ENCODE results near the gene MIEN1.
A peak's percentile ranks its signal among the peaks of the same experiment; 100 is the strongest.
"Not testable (repeated sequence)": the region's sequence is repeated elsewhere in the genome, so short reads cannot be mapped to it uniquely, and the experiment has no call there.

The MIEN1 gene

DNA sequence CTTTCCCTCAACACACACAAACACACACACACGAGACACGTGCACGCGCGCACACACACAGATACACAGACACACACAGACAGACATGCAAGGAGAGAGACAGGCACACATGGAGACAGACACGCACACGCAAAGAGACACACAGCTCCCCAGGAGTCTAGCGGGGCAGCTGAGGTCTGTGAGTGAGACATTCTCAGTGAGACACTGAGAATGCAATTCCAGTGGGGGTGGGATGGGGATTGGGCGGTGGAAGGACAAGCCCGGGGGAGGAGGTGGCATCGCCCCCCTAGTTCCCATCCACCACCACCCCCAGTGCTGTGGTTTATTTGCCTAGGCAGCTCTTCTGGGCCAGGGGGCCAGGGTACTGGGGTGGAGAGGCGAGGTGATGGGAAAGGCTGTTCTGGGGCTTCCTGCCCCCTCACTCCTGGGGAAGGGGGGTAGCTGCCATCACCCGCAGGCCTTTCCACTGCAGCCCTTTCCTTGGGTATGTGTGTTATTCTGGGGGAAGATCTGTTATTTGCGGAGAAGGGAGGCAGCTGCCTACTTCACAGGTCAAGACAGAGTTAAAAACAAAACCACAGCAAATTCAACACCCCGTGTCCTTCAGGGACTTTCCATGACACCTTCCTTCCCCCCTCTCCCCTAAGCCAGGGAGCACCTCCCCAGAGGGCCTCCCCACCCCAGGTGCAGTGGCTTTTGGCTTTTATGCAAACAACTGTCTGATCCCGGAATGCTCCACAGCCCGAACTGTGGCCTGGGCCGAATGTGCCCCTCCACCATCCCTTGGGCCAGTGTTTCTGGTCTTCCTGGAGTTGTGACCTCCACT is 25.4 kb upstream of the MIEN1 start:
- peak; percentile 85 for DNase-seq

GRCh38 chr17:39754958-39755553 is 24.7 kb upstream of the MIEN1 start:
- no peak for DNase-seq

- DNase-seq = peak; percentile 98
Measured at GRCh38 chr17:39754161-39754957, 24.0 kb upstream of the MIEN1 start.

DNA sequence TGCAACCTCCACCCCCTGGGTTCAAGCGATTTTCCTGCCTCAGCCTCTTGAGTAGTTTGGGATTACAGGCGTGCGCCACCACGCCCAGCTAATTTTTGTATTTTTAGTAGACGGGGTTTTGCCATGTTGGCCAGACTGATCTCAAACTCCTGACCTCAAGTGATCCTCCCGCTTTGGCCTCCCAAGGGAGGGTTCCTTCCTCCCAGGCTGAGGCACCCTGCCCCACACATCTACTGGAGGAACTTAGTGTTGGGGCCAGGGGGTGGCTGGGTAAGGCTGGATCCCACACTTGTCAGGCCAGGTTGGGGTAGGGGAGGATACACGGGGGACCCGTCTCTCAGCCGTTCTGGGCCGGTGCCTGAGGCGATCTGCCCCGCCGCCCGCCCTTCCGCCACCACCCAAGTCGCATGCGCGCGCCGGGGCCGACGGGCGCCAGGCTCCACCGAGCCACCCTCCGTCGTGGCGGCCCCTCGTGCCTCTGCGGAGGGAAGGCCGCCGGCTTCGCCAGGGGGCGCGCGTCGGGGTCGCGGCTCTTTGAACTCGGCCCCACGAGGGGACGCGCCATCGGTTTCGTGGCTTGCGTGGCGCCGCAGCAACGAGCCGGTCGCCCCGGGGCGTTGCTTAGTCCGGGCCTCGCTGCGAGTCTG is 23.3 kb upstream of the MIEN1 start:
- peak; percentile 73 for DNase-seq

DNA sequence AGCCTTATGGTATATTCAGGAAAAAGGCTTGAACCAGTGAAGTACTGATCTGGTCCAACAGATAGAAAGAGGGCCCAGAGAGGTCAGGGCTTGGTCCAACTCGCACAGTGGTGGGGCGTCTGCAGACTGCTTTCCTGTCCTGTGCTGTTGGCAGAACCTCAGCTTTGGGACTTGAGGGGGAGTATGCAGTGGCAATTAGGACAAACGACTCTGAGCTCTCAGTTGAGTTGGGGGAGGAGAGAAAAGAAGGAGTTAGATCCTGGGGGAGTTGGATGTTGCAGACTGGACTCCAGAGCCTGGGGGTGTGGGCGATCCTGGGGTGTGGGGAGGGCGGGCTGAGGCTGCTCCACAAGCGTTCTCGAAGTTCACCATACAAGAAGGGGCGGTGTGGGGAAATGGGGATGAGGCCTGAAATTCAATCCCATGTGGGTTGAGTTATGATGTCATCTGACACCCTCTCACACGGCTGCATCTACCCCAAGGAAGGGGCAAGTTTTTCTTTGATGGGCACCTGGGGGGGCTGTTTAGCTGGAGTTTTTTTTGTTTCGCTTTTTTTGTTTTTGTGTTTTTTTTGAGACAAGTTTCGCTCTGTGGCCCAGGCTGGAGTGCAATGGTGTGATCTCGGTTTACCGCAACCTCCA is 22.0 kb upstream of the MIEN1 start:
- DNase-seq = no peak

DNA sequence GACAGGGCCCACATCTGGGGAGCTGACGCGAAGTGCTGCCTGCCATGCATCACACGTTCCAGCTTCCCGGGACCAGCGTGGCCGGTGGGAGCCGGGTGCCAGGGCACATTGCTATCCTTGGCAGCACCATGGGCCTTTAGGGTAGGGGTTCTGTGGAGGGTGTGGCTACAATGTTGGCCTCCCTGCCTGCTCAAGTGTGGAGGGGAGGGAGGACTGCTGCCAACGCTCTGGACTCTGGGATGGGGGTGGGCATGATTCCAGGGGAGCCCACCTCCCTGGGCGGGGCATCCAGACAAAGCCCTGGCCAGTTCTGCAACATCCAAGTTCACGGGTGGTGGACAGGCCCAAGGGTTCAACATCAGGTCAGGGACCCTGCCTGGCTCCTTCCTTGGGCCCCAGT is 21.3 kb upstream of the MIEN1 start:
- no peak for DNase-seq

- DNase-seq = no peak
Measured at GRCh38 chr17:39751016-39751543, 20.7 kb upstream of the MIEN1 start.

DNA sequence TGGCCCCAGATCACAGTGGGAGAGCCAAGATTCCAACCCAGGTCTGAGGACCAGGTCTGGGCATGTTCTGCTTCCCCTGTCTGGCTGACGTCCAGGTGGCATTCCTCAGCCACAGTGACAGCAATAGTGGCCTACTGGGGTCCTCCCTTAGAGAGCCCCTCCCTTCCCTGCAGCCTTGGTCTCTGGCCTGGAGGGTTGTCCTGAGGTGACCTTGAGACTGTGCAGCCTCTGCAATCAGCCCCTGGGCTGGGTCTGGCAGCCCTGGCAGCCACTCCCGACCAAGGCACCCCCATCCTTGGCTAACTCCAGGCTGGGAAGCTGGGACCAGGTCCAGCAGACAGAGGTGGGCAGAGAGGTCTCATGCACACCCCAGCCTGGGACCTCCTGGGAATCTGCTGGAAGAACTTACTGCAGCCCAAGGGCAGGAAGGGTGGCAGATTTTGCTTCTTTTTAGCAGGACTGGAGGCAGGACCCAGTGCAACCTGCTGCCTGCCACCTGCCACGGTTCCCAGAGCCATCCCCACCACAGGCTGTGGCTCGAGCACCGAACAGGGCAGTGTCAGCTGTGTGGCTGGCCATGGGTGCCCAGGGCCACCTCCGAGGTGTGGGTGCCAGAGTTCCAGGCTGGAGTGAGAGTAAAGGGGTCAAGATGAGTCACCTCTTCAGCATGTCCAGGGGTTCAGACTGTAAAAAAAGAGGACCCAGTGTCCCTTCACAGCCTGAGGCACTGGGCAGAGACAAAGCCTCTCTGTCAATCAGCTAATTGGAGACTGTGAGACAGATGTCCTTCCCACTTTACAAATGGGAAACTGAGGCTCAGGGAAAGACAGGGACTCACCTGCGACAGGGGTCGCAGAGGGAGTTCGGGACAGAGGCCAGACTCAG is 20.0 kb upstream of the MIEN1 start:
- DNase-seq = no peak

GRCh38 chr17:39748444-39749034 is 18.2 kb upstream of the MIEN1 start:
- DNase-seq = not testable (repeated sequence)

- DNase-seq = no peak
Measured at GRCh38 chr17:39747745-39748144, 17.4 kb upstream of the MIEN1 start.

DNA sequence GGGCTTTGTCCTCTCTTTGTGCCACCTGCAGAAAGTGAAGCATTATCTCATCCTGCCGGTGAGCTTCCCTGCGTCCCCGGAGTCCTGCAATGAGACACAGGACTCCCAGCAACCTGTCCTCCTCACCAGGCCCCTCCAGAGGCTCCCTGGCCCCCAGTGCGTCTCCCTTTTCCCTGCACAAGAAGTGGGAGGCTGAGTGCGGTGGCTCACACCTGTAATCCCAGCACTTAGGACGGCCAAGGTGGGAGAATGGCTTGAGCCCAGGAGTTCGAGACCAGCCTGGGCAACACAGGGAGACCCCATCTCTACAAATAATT is 15.8 kb upstream of the MIEN1 start:
- DNase-seq = no peak

DNA sequence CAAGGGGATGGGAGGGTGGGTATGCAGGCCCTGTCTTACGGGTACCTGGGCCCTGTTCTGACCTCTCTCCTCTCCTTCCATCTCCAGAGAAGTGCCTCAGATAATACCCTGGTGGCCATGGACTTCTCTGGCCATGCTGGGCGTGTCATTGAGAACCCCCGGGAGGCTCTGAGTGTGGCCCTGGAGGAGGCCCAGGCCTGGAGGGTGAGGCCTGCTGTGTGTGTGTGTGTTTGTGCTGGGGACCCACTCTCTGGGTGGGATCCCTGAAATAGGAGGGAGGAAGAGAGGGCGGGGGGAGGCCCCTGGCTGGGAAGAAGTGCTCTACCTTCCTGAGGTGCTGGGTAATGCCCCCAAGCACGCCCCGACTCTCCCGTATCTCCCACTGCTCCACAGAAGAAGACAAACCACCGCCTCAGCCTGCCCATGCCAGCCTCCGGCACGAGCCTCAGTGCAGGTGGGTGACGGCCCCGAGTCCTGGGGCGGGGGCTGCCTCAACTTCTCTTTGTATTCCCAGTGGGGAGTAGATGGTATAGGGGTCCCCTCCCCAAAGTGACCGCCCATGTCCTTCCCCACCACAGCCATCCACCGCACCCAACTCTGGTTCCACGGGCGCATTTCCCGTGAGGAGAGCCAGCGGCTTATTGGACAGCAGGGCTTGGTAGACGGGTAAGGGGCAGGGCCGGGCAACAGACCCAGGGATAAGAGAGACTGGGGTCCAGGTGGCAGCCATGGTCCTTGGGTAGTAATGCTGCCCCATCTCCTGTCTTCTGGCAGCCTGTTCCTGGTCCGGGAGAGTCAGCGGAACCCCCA is 15.2 kb upstream of the MIEN1 start:
- DNase-seq = no peak

DNA sequence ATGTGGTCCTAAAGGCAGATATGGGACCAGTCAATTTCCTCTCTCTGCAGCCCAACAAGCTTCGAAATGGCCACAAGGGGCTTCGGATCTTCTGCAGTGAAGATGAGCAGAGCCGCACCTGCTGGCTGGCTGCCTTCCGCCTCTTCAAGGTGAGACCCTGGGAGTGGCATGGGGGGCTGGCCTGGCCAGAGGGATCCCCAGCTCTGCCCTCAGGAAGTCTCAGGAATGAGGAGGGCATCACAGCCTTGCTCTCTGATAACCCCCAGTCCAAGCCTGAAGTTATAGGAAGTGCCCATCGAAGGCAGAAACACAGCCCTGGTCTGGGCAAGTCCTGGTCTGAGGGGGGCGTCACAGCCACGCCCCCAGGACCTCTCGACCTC is 14.5 kb upstream of the MIEN1 start:
- DNase-seq = no peak

- DNase-seq = no peak
Measured at GRCh38 chr17:39744075-39744835, 13.9 kb upstream of the MIEN1 start.

- no peak for DNase-seq
Measured at GRCh38 chr17:39742856-39743436, 12.6 kb upstream of the MIEN1 start.

DNA sequence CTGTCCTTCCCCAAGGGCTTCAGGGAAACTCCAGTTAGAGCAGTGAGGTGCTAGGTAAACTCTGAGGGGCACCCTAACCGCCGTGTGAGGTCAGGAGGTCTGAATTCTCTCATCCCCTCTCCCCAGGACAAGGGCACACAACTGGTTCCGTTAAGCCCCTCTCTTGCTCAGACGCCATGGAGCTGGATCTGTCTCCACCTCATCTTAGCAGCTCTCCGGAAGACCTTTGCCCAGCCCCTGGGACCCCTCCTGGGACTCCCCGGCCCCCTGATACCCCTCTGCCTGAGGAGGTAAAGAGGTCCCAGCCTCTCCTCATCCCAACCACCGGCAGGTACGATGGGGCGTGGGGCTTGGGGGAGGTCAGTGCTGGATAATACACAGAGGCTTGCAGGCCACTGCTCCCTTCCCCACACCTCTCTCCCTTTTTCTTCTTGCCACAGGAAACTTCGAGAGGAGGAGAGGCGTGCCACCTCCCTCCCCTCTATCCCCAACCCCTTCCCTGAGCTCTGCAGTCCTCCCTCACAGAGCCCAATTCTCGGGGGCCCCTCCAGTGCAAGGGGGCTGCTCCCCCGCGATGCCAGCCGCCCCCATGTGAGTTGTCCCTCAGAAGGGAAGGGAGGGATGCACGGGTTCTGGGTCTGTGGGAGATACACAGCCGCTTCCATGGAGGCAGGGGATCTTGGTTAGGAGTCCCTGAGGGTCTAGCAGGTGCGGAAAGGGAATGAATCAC is 12.0 kb upstream of the MIEN1 start:
- no peak for DNase-seq

- DNase-seq = no peak
Measured at GRCh38 chr17:39740357-39741111, 10.2 kb upstream of the MIEN1 start.

GRCh38 chr17:39739885-39740356 is 9.6 kb upstream of the MIEN1 start:
- no peak for DNase-seq
